ENCODE data around the gene PINLYP. TPM values are rescaled to one million over a fixed set of nuclear protein-coding genes. Genes with fewer than 3 reads are reported as not detected.

The PINLYP gene
- total RNA-seq, 4 donors from 2014 or later, result 4.7 to 22.1 (median 10.9) TPM

DNA sequence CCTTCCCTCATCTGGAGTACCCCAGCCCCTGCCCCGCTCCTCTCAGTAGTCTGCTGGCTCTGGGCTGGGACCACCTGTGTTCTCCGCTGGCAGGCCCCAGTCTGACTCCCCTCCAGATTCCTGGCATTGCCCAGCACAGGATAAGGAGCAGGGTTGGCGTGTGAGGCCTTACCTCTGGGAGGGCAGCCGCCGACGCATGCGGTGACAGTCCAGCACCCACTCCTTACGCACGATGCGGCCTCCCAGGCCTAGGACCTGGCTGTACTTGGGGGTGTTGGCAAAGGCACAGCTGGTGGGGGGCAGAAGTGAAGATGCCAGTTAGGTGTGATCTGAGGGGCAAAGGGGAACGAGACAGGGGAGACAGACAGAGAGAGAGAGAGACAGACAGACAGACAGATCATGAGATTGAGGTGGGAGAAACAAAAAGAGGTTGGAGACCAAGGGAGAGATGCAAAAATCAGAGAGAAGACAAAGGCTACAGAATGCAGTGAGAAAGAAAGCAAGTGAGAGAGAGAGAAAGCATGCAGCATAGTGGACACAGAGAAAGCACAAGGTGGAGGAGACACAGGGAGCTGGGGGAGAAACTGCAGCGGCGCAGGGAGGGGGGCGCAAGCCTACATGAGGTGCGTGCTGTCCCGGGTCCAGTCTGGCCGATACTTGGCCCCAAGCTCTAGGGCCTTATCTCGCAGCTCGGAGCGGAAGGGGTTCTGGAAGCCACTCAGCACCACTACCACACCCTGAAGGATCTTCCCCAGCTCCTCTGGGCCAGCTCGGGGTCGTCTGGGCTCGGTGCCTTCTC, 24.0 kb upstream of the PINLYP start:
- no peak for TF ChIP-seq POLR2A (IDR thresholded peaks at IDR 0.05)
- no peak for TF ChIP-seq CTCF (IDR thresholded peaks at IDR 0.05)
- TF ChIP-seq POLR2AphosphoS5 (IDR thresholded peaks at IDR 0.05), result no peak
- TF ChIP-seq EP300 (IDR thresholded peaks at IDR 0.05), result no peak
- Histone ChIP-seq H3K27me3 (no peaks in the 10 kb centered on the region), H3K27ac (no peak overlapping the region), H3K4me1 (no peaks in the 10 kb centered on the region), H3K9me3 (no peaks in the 10 kb centered on the region), H3K4me3 (no peak overlapping the region), H3K36me3 (peaks cover 69% of the 10 kb centered on the region)
- no peak for DNase-seq (ENCODE audit: low spot score in 2 of 2)
- WGBS, result 89% methylated on average over 21 of the region's 23 CpGs

DNA sequence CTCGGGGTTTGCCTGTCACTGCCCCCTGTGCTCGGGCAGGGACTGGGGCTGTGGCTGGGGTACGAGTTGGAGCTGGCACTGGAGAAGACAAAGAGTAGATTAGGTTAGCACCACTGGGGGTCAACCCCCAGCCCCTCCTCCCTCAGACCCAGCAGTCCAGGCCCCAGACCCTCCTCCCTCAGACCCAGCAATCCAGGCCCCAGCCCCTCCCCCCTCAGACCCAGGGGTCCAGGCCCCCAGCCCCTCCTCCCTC, 23.5 kb upstream of the PINLYP start:
- TF ChIP-seq CTCF (IDR thresholded peaks at IDR 0.05) (no peak), POLR2AphosphoS5 (IDR thresholded peaks at IDR 0.05) (no peak)
- 97% methylated on average over 3 of the region's 3 CpGs for WGBS
- peaks cover 66% of the 10 kb centered on the region for H3K36me3 ChIP-seq

DNA sequence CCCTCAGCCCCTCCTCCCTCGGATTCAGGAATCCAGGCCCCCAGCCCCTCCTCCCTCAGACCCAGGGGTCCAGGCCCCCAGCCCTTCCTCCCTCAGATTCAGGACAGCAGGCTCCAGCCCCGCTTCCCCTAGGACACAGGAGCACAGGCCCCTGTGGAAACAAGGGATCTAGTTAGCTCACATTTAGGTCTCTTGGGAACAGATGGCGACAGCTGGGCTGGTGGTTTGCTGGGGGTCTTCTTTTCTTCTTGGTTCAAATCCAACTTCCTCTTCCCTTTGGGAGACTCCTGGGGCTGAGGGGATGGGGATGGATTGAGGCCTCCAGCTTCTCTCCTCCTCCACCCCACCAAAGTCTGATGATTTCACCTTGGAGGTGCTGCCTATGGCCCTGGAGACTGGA, 23.0 kb upstream of the PINLYP start:
- Histone ChIP-seq H3K27me3 (no peaks in the 10 kb centered on the region), H3K36me3 (peaks cover 66% of the 10 kb centered on the region), H3K27ac (no peak overlapping the region), H3K4me3 (no peak overlapping the region), H3K9me3 (no peaks in the 10 kb centered on the region), H3K4me1 (no peaks in the 10 kb centered on the region)
- no peak for DNase-seq (ENCODE audit: low spot score in 2 of 2)
- 63% methylated on average over 3 of the region's 3 CpGs for whole genome bisulfite sequencing
- TF ChIP-seq POLR2A (IDR thresholded peaks at IDR 0.05), result no peak
- TF ChIP-seq EP300 (IDR thresholded peaks at IDR 0.05), result no peak
- TF ChIP-seq POLR2AphosphoS5 (IDR thresholded peaks at IDR 0.05), result no peak
- no peak for TF ChIP-seq CTCF (IDR thresholded peaks at IDR 0.05)

More for the DNA sequence above, 23.5 kb upstream of the PINLYP start:
- Histone ChIP-seq H3K27ac (no peak overlapping the region), H3K9me3 (no peaks in the 10 kb centered on the region), H3K4me3 (no peak overlapping the region), H3K27me3 (no peaks in the 10 kb centered on the region), H3K4me1 (no peaks in the 10 kb centered on the region)
- no peak for DNase-seq (ENCODE audit: low spot score in 2 of 2)

- TF ChIP-seq CTCF (IDR thresholded peaks at IDR 0.05) (no peak), POLR2AphosphoS5 (IDR thresholded peaks at IDR 0.05) (no peak), EP300 (IDR thresholded peaks at IDR 0.05) (no peak), POLR2A (IDR thresholded peaks at IDR 0.05) (no peak)
- no peaks in the 10 kb centered on the region for H3K27me3 ChIP-seq
- WGBS, result 56% methylated on average over 4 of the region's 4 CpGs
- H3K4me1 ChIP-seq, result no peaks in the 10 kb centered on the region
- H3K36me3 ChIP-seq, result peaks cover 73% of the 10 kb centered on the region
- no peak overlapping the region for H3K4me3 ChIP-seq
- no peak overlapping the region for H3K27ac ChIP-seq
- no peak for DNase-seq (ENCODE audit: low spot score in 2 of 2)
- H3K9me3 ChIP-seq, result no peaks in the 10 kb centered on the region
Observed at GRCh38 chr19:43553656-43554055, 21.9 kb upstream of the PINLYP start.

GRCh38 chr19:43554317-43554895, 21.2 kb upstream of the PINLYP start:
- H3K9me3 ChIP-seq, result no peaks in the 10 kb centered on the region
- H3K36me3 ChIP-seq, result peaks cover 68% of the 10 kb centered on the region
- no peak overlapping the region for H3K27ac ChIP-seq
- H3K4me3 ChIP-seq, result no peak overlapping the region
- no peaks in the 10 kb centered on the region for H3K4me1 ChIP-seq
- H3K27me3 ChIP-seq, result no peaks in the 10 kb centered on the region
- 95% methylated on average over 15 of the region's 15 CpGs for WGBS
- TF ChIP-seq EP300 (IDR thresholded peaks at IDR 0.05), result no peak
- TF ChIP-seq POLR2A (IDR thresholded peaks at IDR 0.05), result no peak
- TF ChIP-seq POLR2AphosphoS5 (IDR thresholded peaks at IDR 0.05), result no peak
- TF ChIP-seq CTCF (IDR thresholded peaks at IDR 0.05), result no peak
- no peak for DNase-seq (ENCODE audit: low spot score in 2 of 2)
